SIG-M5 treated with dmso at 0.1 percent for 504 hours (cell line): ENCODE results near the gene NEMP1.
"Not testable (repeated sequence)": the region's sequence is repeated elsewhere in the genome, so short reads cannot be mapped to it uniquely, and the experiment has no call there.

Experiments
- DNase-seq: peaks from one replicate; lab custom pipeline; 2025; ENCODE audit not compliant: unreplicated experiment; lab: John Stamatoyannopoulos, UW

The NEMP1 gene

GRCh38 chr12:57078519-57079404, at the start of gene NEMP1:
Gene NEMP1 (minus strand): TSS chr12:57078791. CDS start chr12:57078745, 46 bp downstream.
- DNase-seq, result peak; percentile 100

GRCh38 chr12:57127726-57128518, 49.3 kb upstream of the NEMP1 start, which contains the start of gene LRP1:
Gene LRP1 (plus strand): TSS chr12:57128483. CDS start chr12:57128965, 482 bp downstream.
- peak; percentile 31 for DNase-seq

- peak; percentile 14 for DNase-seq
Measured at GRCh38 chr12:57127101-57127725, 48.6 kb upstream of the NEMP1 start.

- no peak for DNase-seq
Measured at GRCh38 chr12:57126561-57126960, 48.0 kb upstream of the NEMP1 start.

GRCh38 chr12:57126061-57126460, 47.5 kb upstream of the NEMP1 start:
- no peak for DNase-seq

- peak; percentile 88 for DNase-seq
Measured at GRCh38 chr12:57124261-57124877, 45.8 kb upstream of the NEMP1 start.

GRCh38 chr12:57123813-57124212, 45.2 kb upstream of the NEMP1 start:
- no peak for DNase-seq

GRCh38 chr12:57120718-57121117, 42.1 kb upstream of the NEMP1 start:
- not testable (repeated sequence) for DNase-seq

GRCh38 chr12:57119294-57120085, 40.9 kb upstream of the NEMP1 start:
- no peak for DNase-seq

- DNase-seq, result peak; percentile 76
Measured at GRCh38 chr12:57118711-57119271, 40.2 kb upstream of the NEMP1 start.

GRCh38 chr12:57116580-57117281, 38.1 kb upstream of the NEMP1 start:
- DNase-seq, result no peak

GRCh38 chr12:57112492-57113294, 34.1 kb upstream of the NEMP1 start:
- DNase-seq, result no peak

- DNase-seq, result peak; percentile 97
Measured at GRCh38 chr12:57111031-57111734, 32.6 kb upstream of the NEMP1 start, which contains the start of gene STAT6. Gene STAT6 (minus strand): TSS chr12:57111362. CDS start chr12:57108278, 3,084 bp downstream.

- peak; percentile 94 for DNase-seq
Measured at GRCh38 chr12:57110104-57111030, 31.8 kb upstream of the NEMP1 start.

GRCh38 chr12:57109207-57110103, 30.9 kb upstream of the NEMP1 start:
- DNase-seq, result no peak
